Measurements from ENCODE around the gene CNKSR1.

- TF ChIP-seq, protein P1, sequence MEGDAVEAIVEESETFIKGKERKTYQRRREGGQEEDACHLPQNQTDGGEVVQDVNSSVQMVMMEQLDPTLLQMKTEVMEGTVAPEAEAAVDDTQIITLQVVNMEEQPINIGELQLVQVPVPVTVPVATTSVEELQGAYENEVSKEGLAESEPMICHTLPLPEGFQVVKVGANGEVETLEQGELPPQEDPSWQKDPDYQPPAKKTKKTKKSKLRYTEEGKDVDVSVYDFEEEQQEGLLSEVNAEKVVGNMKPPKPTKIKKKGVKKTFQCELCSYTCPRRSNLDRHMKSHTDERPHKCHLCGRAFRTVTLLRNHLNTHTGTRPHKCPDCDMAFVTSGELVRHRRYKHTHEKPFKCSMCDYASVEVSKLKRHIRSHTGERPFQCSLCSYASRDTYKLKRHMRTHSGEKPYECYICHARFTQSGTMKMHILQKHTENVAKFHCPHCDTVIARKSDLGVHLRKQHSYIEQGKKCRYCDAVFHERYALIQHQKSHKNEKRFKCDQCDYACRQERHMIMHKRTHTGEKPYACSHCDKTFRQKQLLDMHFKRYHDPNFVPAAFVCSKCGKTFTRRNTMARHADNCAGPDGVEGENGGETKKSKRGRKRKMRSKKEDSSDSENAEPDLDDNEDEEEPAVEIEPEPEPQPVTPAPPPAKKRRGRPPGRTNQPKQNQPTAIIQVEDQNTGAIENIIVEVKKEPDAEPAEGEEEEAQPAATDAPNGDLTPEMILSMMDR (IDR thresholded peaks at IDR 0.05; ENCODE audit: low read depth, low read length), result no peak
- no peak for TF ChIP-seq EZH2phosphoT487 (IDR thresholded peaks at IDR 0.05; ENCODE audit: low read depth)
Observed at GRCh38 chr1:26200413-26200812, 23.1 kb downstream of the CNKSR1 start.

Data from OCI-LY3 (cell line).